Nephron progenitor cell (in vitro differentiated cells): ENCODE data around the gene B3GALT6.

ENCODE experiments used
- DNase-seq: peaks from one replicate; pipeline ENCODE4 v3.0.0; 2021
- H3K27ac Mint-ChIP-seq: 2 replicates; pipeline ENCODE4 v1.8.0; 2021; ENCODE audit warnings: mild to moderate bottlenecking, moderate library complexity, mixed read lengths
- H3K27me3 Mint-ChIP-seq: 2 replicates; pipeline ENCODE4 v1.8.0; 2021; ENCODE audit warnings: mild to moderate bottlenecking, low read depth, mixed read lengths; ENCODE audit not compliant: poor library complexity
- H3K36me3 Mint-ChIP-seq: 2 replicates; pipeline ENCODE4 v1.8.0; 2021; ENCODE audit warnings: low read depth, mixed read lengths
- H3K4me1 Mint-ChIP-seq: 2 replicates; pipeline ENCODE4 v1.8.0; 2021; ENCODE audit warnings: mixed read lengths
- H3K4me3 Mint-ChIP-seq: 2 replicates; pipeline ENCODE4 v1.8.0; 2021; ENCODE audit warnings: mild to moderate bottlenecking, moderate library complexity, mixed read lengths
- H3K9me3 Mint-ChIP-seq: 2 replicates; pipeline ENCODE4 v1.8.0; 2021; ENCODE audit warnings: mild to moderate bottlenecking, moderate library complexity, mixed read lengths
- CTCF ChIP-seq: fragments of 200-600 bp; sonication (generic); IDR thresholded peaks from 2 replicates; pipeline ENCODE4 v1.5.0; 2021; ENCODE audit warnings: antibody characterized with exemption

Gene B3GALT6

GRCh38 chr1:1233567-1233892 is 1.5 kb downstream of the B3GALT6 start:
- Mint-ChIP-seq H3K27me3 (peaks cover 2% of the 10 kb centered on the region), H3K27ac (no peak overlapping the region), H3K9me3 (peaks cover 4% of the 10 kb centered on the region), H3K4me1 (peaks cover 51% of the 10 kb centered on the region), H3K36me3 (peaks cover 27% of the 10 kb centered on the region), H3K4me3 (peak overlapping the region; percentile 79)
- DNase-seq, result no peak
- TF ChIP-seq CTCF, result no peak

- no peak for TF ChIP-seq CTCF
- Mint-ChIP-seq H3K27ac (peak overlapping the region; percentile 83), H3K9me3 (peaks cover 4% of the 10 kb centered on the region), H3K36me3 (peaks cover 27% of the 10 kb centered on the region), H3K4me1 (peaks cover 57% of the 10 kb centered on the region), H3K27me3 (peaks cover 2% of the 10 kb centered on the region), H3K4me3 (peak overlapping the region; percentile 79)
- no peak for DNase-seq
Measured at GRCh38 chr1:1234180-1234808, 2.3 kb downstream of the B3GALT6 start.

- TF ChIP-seq CTCF, result no peak
- H3K4me1 Mint-ChIP-seq, result peaks cover 49% of the 10 kb centered on the region
- H3K4me3 Mint-ChIP-seq, result no peak overlapping the region
- H3K27me3 Mint-ChIP-seq, result no peaks in the 10 kb centered on the region
- peaks cover 20% of the 10 kb centered on the region for H3K36me3 Mint-ChIP-seq
- no peak overlapping the region for H3K27ac Mint-ChIP-seq
- H3K9me3 Mint-ChIP-seq, result peaks cover 4% of the 10 kb centered on the region
- no peak for DNase-seq
Measured at GRCh38 chr1:1235016-1235744, 3.1 kb downstream of the B3GALT6 start.

GRCh38 chr1:1236176-1236763 is 4.2 kb downstream of the B3GALT6 start:
- H3K4me3 Mint-ChIP-seq, result no peak overlapping the region
- no peaks in the 10 kb centered on the region for H3K27me3 Mint-ChIP-seq
- TF ChIP-seq CTCF, result no peak
- H3K27ac Mint-ChIP-seq, result no peak overlapping the region
- no peak for DNase-seq
- H3K4me1 Mint-ChIP-seq, result peaks cover 39% of the 10 kb centered on the region
- peaks cover 20% of the 10 kb centered on the region for H3K36me3 Mint-ChIP-seq
- peaks cover 4% of the 10 kb centered on the region for H3K9me3 Mint-ChIP-seq

GRCh38 chr1:1236945-1237873 is 5.2 kb downstream of the B3GALT6 start:
- no peak for DNase-seq
- no peak for TF ChIP-seq CTCF
- H3K27ac Mint-ChIP-seq, result peak overlapping the region; percentile 74
- H3K27me3 Mint-ChIP-seq, result no peaks in the 10 kb centered on the region
- peaks cover 20% of the 10 kb centered on the region for H3K36me3 Mint-ChIP-seq
- peaks cover 4% of the 10 kb centered on the region for H3K9me3 Mint-ChIP-seq
- peaks cover 39% of the 10 kb centered on the region for H3K4me1 Mint-ChIP-seq
- no peak overlapping the region for H3K4me3 Mint-ChIP-seq
